ES-I3 (cell line): Measurements from ENCODE around the gene DMRTB1.

Experiments
- H3K36me3 ChIP-seq: 2 replicates; pipeline ENCODE4 v1.6.1; 2013; ENCODE audit warnings: mild to moderate bottlenecking, low read length, control low read depth, moderate library complexity; ENCODE audit not compliant: insufficient read depth
- H3K4me1 ChIP-seq: 2 replicates; pipeline ENCODE4 v1.6.1; 2013; ENCODE audit warnings: mild to moderate bottlenecking, control low read depth, low read length; ENCODE audit not compliant: insufficient read depth
- H3K9ac ChIP-seq: 2 replicates; pipeline ENCODE4 v1.6.1; 2013; ENCODE audit warnings: low read depth, mild to moderate bottlenecking, low read length, moderate library complexity
- H3K9me3 ChIP-seq: 2 replicates; pipeline ENCODE4 v1.6.1; 2013; ENCODE audit warnings: mild to moderate bottlenecking, low read length, moderate library complexity; ENCODE audit not compliant: control insufficient read depth, insufficient read depth

DMRTB1 gene

GRCh38 chr1:53481456-53481855, 22.3 kb downstream of the DMRTB1 start:
- Histone ChIP-seq H3K9ac (no peak overlapping the region), H3K4me1 (peaks cover 5% of the 10 kb centered on the region; the same call in 1 of the 2 replicates), H3K9me3 (no peaks in the 10 kb centered on the region), H3K36me3 (no peaks in the 10 kb centered on the region)

- peaks cover 5% of the 10 kb centered on the region; the same call in 1 of the 2 replicates for H3K4me1 ChIP-seq
These were observed 23.4 kb downstream of the DMRTB1 start for GRCh38 chr1:53482441-53483153.

DNA sequence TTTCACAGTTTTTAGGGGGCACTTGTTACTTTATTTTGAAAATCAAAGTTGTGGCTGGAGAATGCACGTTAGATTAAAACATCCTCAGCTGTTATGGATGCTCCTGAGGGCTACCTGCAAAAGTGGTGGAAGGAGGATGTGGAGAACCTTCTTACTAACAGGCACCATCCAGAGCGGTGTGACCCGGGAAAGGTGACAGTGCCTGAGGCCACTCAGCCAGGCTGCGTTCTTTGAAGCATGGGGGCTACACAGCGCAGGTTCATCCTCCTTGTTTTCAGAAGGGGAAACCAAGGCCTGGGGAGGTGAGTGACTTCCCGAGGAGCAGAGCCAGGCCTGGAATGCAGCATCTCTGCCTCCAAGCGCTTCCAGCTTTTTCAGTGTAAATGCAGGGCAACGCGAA, 24.0 kb downstream of the DMRTB1 start:
- Histone ChIP-seq H3K36me3 (no peaks in the 10 kb centered on the region), H3K9me3 (no peaks in the 10 kb centered on the region), H3K9ac (no peak overlapping the region), H3K4me1 (peaks cover 5% of the 10 kb centered on the region; the same call in 1 of the 2 replicates)

More at GRCh38 chr1:53482441-53483153, 23.4 kb downstream of the DMRTB1 start:
- Histone ChIP-seq H3K9ac (no peak overlapping the region), H3K36me3 (no peaks in the 10 kb centered on the region), H3K9me3 (no peaks in the 10 kb centered on the region)

GRCh38 chr1:53483656-53484055, 24.5 kb downstream of the DMRTB1 start:
- Histone ChIP-seq H3K9ac (no peak overlapping the region), H3K4me1 (peaks cover 5% of the 10 kb centered on the region; the same call in 1 of the 2 replicates), H3K9me3 (no peaks in the 10 kb centered on the region), H3K36me3 (no peaks in the 10 kb centered on the region)

- no peak overlapping the region for H3K9ac ChIP-seq
These were observed 25.7 kb downstream of the DMRTB1 start for GRCh38 chr1:53484705-53485477.

DNA sequence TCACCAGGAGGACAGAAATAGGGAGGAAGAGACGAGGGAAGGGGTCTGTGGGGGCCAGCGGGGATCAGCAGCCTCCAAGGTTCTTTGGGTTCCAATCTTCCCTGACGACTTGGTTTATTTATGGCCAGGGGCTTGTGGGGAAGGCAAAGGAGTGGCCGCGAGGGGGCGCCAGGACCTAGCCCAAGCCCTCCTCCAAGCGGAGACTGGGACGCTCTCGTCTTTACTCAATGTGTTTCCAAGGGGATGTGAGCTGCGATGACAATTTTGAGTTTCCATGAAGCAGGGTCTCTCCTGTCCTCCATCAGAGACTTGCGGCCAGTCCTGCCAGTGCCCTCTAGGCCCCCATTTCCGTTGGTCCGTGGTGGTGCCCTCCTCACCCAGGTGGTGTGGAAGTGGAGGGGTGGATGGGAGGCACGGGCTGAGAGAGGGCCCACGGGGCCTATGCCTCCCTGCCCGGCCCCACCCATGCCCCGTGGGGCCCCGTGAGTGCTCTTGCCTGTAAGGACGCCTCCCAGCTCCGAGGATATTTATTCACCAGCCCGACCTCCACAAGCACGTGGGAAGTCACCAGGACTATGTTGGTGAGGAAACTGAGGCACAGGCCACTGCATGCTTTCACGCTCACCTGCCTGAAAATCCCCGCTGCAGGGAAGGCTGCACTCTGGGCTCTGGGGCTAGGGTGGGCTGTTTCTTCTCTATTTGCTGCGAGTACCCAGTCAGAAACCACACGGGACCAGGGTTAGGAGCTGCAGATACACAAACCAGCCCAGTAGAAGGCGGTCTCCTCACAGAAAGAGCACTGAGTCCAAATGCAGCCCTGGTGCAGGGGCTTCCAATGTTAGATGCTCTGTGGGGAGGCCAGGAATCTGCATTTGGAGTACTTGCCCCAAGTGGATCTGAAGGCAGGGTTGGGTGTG, 26.5 kb downstream of the DMRTB1 start:
- H3K9ac ChIP-seq: peak overlapping the region; percentile 3; the same call in 1 of the 2 replicates

More at GRCh38 chr1:53484705-53485477, 25.7 kb downstream of the DMRTB1 start:
- Histone ChIP-seq H3K36me3 (no peaks in the 10 kb centered on the region), H3K4me1 (peaks cover 5% of the 10 kb centered on the region; the same call in 1 of the 2 replicates), H3K9me3 (no peaks in the 10 kb centered on the region)

GRCh38 chr1:53486395-53487026, 27.3 kb downstream of the DMRTB1 start:
- H3K36me3 ChIP-seq: no peaks in the 10 kb centered on the region
- no peak overlapping the region for H3K9ac ChIP-seq
- peaks cover 5% of the 10 kb centered on the region; the same call in 1 of the 2 replicates for H3K4me1 ChIP-seq
- no peaks in the 10 kb centered on the region for H3K9me3 ChIP-seq

More for the DNA sequence above, 26.5 kb downstream of the DMRTB1 start:
- Histone ChIP-seq H3K4me1 (peaks cover 5% of the 10 kb centered on the region; the same call in 1 of the 2 replicates), H3K36me3 (no peaks in the 10 kb centered on the region), H3K9me3 (no peaks in the 10 kb centered on the region)

DNA sequence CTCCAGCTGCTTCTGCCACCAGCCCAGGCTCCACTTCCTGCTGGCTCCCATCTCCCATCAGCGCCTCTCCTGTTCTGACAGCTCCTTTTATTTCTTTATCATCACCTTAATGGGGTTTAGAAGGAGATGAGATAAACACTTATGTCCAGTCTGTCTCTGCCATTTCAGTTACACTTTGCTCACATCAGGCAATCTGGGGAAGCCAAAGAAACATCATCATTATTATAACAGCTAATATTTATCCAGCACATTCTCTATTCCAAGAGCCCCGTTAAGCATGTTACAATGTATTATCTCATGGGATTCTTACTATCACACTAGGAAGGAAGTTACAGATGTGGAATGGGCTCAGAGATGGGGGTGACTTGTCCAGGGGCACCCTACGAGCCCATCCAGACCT, 31.2 kb downstream of the DMRTB1 start:
- no peaks in the 10 kb centered on the region for H3K36me3 ChIP-seq
- no peak overlapping the region for H3K9ac ChIP-seq
- no peaks in the 10 kb centered on the region for H3K9me3 ChIP-seq
- H3K4me1 ChIP-seq: peaks cover 5% of the 10 kb centered on the region; the same call in 1 of the 2 replicates

DNA sequence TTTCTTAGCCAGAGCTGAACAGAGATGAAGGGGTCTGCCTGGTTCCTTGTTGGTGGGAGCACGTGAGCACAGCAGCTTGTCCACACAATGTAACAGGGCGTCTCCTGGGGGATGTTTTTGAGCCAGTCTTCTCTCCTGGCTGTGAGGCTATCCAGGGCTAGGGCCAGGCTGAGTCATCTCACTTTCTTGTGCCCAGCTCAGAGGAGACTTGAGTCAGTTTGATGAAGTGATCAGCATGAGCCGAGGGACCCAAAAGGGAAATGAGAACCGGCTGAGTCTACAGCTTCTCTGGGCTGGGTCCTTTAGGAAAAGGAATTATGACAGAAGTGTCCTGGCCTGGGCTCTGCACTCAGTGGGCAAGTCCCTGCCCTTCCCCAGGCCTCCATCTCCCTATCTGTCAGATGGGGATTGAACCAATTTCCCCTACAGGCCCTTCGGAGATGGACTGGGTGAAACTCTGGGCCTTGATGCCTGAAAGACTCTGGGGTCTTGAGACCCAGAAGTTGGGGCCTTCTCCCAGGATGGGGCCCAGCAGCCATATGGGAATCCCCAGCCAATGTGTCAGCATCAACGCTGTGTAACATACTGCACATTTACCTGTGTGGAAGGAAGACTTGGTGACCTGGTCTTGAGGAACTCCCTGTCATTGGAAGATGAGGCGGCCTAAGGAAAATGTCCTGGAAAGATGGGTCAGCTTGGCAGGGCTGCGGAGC, 36.6 kb downstream of the DMRTB1 start:
- Histone ChIP-seq H3K9me3 (no peaks in the 10 kb centered on the region), H3K9ac (no peak overlapping the region), H3K4me1 (no peaks in the 10 kb centered on the region; the same call in 1 of the 2 replicates), H3K36me3 (no peaks in the 10 kb centered on the region)

DNA sequence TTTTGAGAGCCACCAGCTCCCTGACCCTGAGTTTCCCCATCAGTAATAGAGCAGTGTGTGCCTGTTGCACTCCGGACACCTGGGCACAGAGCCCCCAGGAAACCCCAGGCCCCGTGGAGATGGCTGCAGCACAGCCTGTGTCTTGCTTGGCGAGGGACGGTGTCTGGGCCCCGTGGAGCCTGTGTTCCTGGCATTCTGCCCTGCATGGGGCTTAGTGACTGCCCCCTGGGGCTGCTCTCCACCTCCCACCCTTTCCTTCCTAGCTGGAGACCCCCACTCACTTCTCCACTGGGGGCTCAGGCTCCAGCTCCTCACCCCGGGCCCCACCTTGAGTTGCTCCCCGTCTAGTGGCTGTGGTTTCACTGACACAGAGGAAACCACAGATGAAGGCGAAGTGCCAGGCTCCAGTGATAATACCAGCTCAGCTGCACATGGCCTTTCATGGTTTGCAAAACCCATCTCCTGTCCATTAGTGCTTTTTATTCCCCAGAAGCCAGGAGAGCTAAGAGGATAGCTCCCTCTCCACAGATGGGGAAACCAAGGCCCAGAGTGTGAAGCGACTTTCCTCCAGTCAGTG, 39.4 kb downstream of the DMRTB1 start:
- Histone ChIP-seq H3K4me1 (peaks cover 17% of the 10 kb centered on the region; the same call in 1 of the 2 replicates), H3K36me3 (no peaks in the 10 kb centered on the region), H3K9me3 (no peaks in the 10 kb centered on the region), H3K9ac (no peak overlapping the region)

GRCh38 chr1:53499257-53500203, 40.3 kb downstream of the DMRTB1 start:
- no peaks in the 10 kb centered on the region for H3K9me3 ChIP-seq
- H3K4me1 ChIP-seq: peaks cover 19% of the 10 kb centered on the region; the same call in 1 of the 2 replicates
- no peaks in the 10 kb centered on the region for H3K36me3 ChIP-seq
- H3K9ac ChIP-seq: no peak overlapping the region
